Activated CD8-positive, alpha-beta memory T cell treated with anti-CD3 and anti-CD28 coated beads for 24 hours (primary cell): ENCODE data around the gene RASGRP3.

Experiments used
- DNase-seq: peaks from one replicate; pipeline ENCODE4 v3.0.0-alpha.2; 2020

Gene RASGRP3

GRCh38 chr2:33494155-33494779 is 17.8 kb downstream of the RASGRP3 start:
- DNase-seq, result no peak

- no peak for DNase-seq
Measured at GRCh38 chr2:33494877-33495641, 18.6 kb downstream of the RASGRP3 start.

GRCh38 chr2:33495683-33496082 is 19.2 kb downstream of the RASGRP3 start:
- DNase-seq, result no peak

GRCh38 chr2:33496150-33496549 is 19.7 kb downstream of the RASGRP3 start:
- DNase-seq, result no peak

GRCh38 chr2:33496726-33497125 is 20.3 kb downstream of the RASGRP3 start:
- no peak for DNase-seq

GRCh38 chr2:33497221-33497650 is 20.8 kb downstream of the RASGRP3 start:
- no peak for DNase-seq

GRCh38 chr2:33498291-33498956 is 22.0 kb downstream of the RASGRP3 start:
- DNase-seq, result no peak

GRCh38 chr2:33500177-33500576 is 23.7 kb downstream of the RASGRP3 start:
- no peak for DNase-seq

GRCh38 chr2:33502025-33502424 is 25.6 kb downstream of the RASGRP3 start:
- DNase-seq, result no peak

- DNase-seq, result no peak
Measured at GRCh38 chr2:33503002-33503401, 26.6 kb downstream of the RASGRP3 start.

- no peak for DNase-seq
Measured at GRCh38 chr2:33505966-33506365, 29.5 kb downstream of the RASGRP3 start.

GRCh38 chr2:33509908-33510585 is 33.6 kb downstream of the RASGRP3 start:
- DNase-seq, result no peak

- DNase-seq, result no peak
Measured at GRCh38 chr2:33510586-33510968, 34.1 kb downstream of the RASGRP3 start.

- DNase-seq, result no peak
Measured at GRCh38 chr2:33511141-33511540, 34.7 kb downstream of the RASGRP3 start.

GRCh38 chr2:33512112-33512511 is 35.7 kb downstream of the RASGRP3 start:
- no peak for DNase-seq

- no peak for DNase-seq
Measured at GRCh38 chr2:33513480-33513879, 37.0 kb downstream of the RASGRP3 start.

- DNase-seq, result no peak
Measured at GRCh38 chr2:33516456-33516995, 40.1 kb downstream of the RASGRP3 start.

- no peak for DNase-seq
Measured at GRCh38 chr2:33518200-33518599, 41.8 kb downstream of the RASGRP3 start.

- no peak for DNase-seq
Measured at GRCh38 chr2:33518929-33519328, 42.5 kb downstream of the RASGRP3 start.

- no peak for DNase-seq
Measured at GRCh38 chr2:33521791-33522281, 45.4 kb downstream of the RASGRP3 start.

GRCh38 chr2:33522576-33522975 is 46.1 kb downstream of the RASGRP3 start:
- no peak for DNase-seq

- no peak for DNase-seq
Measured at GRCh38 chr2:33525666-33526065, 49.2 kb downstream of the RASGRP3 start.

- DNase-seq, result no peak
Measured at GRCh38 chr2:33526132-33526531, 49.7 kb downstream of the RASGRP3 start.
